ENCODE results near the gene OR5L2. TPM values are rescaled to one million over a fixed set of nuclear protein-coding genes. Genes with fewer than 3 reads are reported as not detected.
"Not testable (repeated sequence)": the region's sequence is repeated elsewhere in the genome, so short reads cannot be mapped to it uniquely, and the experiment has no call there.

The OR5L2 gene
- total RNA-seq, 4 donors from 2014 or later = not detected

GRCh38 chr11:55852141-55852540 is 25.1 kb downstream of the OR5L2 start:
- TF ChIP-seq EP300 (IDR thresholded peaks at IDR 0.05) (no peak), POLR2A (IDR thresholded peaks at IDR 0.05; ENCODE audit: low read depth) (no peak), POLR2AphosphoS5 (IDR thresholded peaks at IDR 0.05) (no peak), CTCF (IDR thresholded peaks at IDR 0.05) (no peak)
- DNase-seq (ENCODE audit: extremely low spot score) = no peak
- no peaks in the 10 kb centered on the region for H3K4me1 ChIP-seq
- H3K36me3 ChIP-seq = no peaks in the 10 kb centered on the region
- intact Hi-C loops (cut with DNase I) = no loop called here
- 75% methylated on average over 1 of the region's 1 CpG for WGBS
- H3K4me3 ChIP-seq = no peak overlapping the region
- no peak overlapping the region for H3K27ac ChIP-seq (replicated peaks in 1 of 4)
- H3K9me3 ChIP-seq = no peaks in the 10 kb centered on the region
- peaks cover 0 to 4% (median 0%) of the 10 kb centered on the region in 4 donors for H3K27me3 ChIP-seq

DNA sequence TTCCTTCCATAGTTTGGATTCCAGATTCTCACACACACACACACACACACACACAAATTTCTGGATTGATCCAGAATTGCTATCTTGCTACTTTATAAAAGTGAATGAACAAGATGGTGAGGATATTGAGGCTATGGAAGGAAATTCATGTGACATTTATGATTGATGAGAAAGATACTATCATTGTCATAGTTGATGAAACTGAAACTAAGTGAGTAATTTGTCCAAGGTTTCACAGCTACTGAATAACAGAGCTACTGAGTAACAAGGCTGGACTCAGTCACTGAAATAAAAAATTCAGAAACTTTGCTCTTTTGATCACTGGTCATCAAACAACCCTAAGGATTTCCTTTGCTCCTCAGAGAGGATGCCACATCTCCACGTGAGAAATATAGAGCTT is 27.7 kb downstream of the OR5L2 start:
- no peak overlapping the region for H3K27ac ChIP-seq (replicated peaks in 1 of 4)
- WGBS = 0% methylated on average over 1 of the region's 1 CpG
- H3K36me3 ChIP-seq = no peaks in the 10 kb centered on the region
- intact Hi-C loops (cut with DNase I) = no loop called here
- DNase-seq (ENCODE audit: extremely low spot score) = no peak
- TF ChIP-seq EP300 (IDR thresholded peaks at IDR 0.05) = no peak
- no peak for TF ChIP-seq POLR2AphosphoS5 (IDR thresholded peaks at IDR 0.05)
- TF ChIP-seq CTCF (IDR thresholded peaks at IDR 0.05) = no peak
- no peak for TF ChIP-seq POLR2A (IDR thresholded peaks at IDR 0.05; ENCODE audit: low read depth)
- H3K9me3 ChIP-seq = no peaks in the 10 kb centered on the region
- no peak overlapping the region for H3K4me3 ChIP-seq
- peaks cover 0 to 4% (median 0%) of the 10 kb centered on the region in 4 donors for H3K27me3 ChIP-seq
- H3K4me1 ChIP-seq = no peaks in the 10 kb centered on the region

DNA sequence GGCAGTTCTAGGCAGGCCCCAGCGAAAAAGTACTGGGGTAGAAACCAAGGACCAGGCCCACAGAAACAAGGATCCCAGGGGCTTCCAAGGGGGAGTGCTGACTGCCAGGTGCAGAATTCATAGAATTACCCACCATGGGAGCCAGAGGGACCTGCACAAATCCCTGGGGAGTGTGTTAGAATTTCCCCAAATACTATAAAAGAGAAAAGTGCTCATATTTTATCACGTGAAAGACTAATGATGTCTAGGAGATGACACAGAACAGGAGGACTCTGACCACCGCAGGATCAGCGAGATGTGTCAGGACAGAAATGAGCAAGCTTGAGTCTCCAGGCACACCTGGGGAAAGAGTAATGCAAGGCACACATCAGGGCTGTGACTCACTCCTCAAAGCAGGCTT is 40.3 kb downstream of the OR5L2 start:
- H3K4me3 ChIP-seq; intact Hi-C loops (cut with DNase I); DNase-seq (ENCODE audit: extremely low spot score); H3K4me1 ChIP-seq; H3K9me3 ChIP-seq; H3K27me3 ChIP-seq; H3K36me3 ChIP-seq; H3K27ac ChIP-seq (replicated peaks in 1 of 4): not testable (repeated sequence)
- WGBS = 83% methylated on average over 4 of the region's 4 CpGs

- 12% methylated on average over 9 of the region's 33 CpGs for WGBS
Measured at GRCh38 chr11:55872731-55873130, 45.7 kb downstream of the OR5L2 start.

DNA sequence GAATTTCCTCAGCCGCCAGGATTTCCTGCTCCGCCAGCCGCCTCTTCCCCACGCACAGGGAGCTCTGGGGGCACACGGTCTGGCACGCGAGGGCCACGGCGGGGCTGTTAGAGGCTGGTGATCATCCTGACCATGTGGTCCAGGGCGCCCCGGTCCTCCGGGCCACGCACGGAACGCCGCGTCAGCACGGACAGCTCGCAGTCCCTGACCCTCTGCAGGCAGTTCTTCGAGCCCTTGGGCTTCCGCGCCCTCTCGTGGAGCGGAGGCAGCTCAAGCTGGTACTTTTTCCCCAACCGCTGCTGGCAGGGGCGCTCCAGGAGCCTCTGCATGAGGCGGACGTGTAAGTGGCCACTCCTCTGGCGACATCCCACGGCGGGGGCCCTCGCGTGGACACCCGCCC is 46.1 kb downstream of the OR5L2 start:
- H3K27ac ChIP-seq (replicated peaks in 1 of 4); intact Hi-C loops (cut with DNase I); DNase-seq (ENCODE audit: extremely low spot score); H3K9me3 ChIP-seq; H3K36me3 ChIP-seq; H3K4me1 ChIP-seq: not testable (repeated sequence)
- H3K4me3 ChIP-seq = peak overlapping the region in 3 of 4 donors; percentile 12 to 23 (median 14)
- no CpG with 5 or more reads among the region's 34 CpGs for WGBS
- H3K27me3 ChIP-seq = peaks cover 0 to 21% (median 0%) of the 10 kb centered on the region in 4 donors

More at GRCh38 chr11:55872731-55873130, 45.7 kb downstream of the OR5L2 start:
- DNase-seq (ENCODE audit: extremely low spot score); H3K36me3 ChIP-seq; H3K27ac ChIP-seq (replicated peaks in 1 of 4); intact Hi-C loops (cut with DNase I); H3K9me3 ChIP-seq; H3K4me1 ChIP-seq: not testable (repeated sequence)
- Histone ChIP-seq H3K4me3 (peak overlapping the region in 3 of 4 donors; percentile 12 to 23 (median 14)), H3K27me3 (peaks cover 0 to 21% (median 0%) of the 10 kb centered on the region in 4 donors)

Small RNA genes lying within 50 kb of the gene (small RNA-seq; reads per million reads assigned to genes)
- 0 reads per million in 3 donors for gene AC036111.3

Other genes with a start within 250 kb of the OR5L2 start
- not detected for gene OR4C11, start 219.6 kb upstream of the OR5L2 start, total RNA-seq
- gene OR4P4, start 192.1 kb upstream of the OR5L2 start, total RNA-seq = not detected
- not detected for gene OR4S2, start 178.9 kb upstream of the OR5L2 start, total RNA-seq
- not detected for gene OR4C6, start 165.0 kb upstream of the OR5L2 start, total RNA-seq
- gene OR5D13, start 53.8 kb upstream of the OR5L2 start, total RNA-seq = not detected
- gene OR5D14, start 31.7 kb upstream of the OR5L2 start, total RNA-seq = not detected
- gene OR5L1, start 15.9 kb upstream of the OR5L2 start, total RNA-seq = not detected
- not detected for gene OR5D18, start 7.6 kb upstream of the OR5L2 start, total RNA-seq
- not detected for gene OR5D16, start 11.5 kb downstream of the OR5L2 start, total RNA-seq
- not detected for gene TRIM51, start 56.1 kb downstream of the OR5L2 start, total RNA-seq
- not detected for gene OR5W2, start 87.4 kb downstream of the OR5L2 start, total RNA-seq
- gene OR5I1, start 109.2 kb downstream of the OR5L2 start, total RNA-seq = not detected
- not detected for gene OR10AG1, start 142.7 kb downstream of the OR5L2 start, total RNA-seq
- gene OR5F1, start 167.4 kb downstream of the OR5L2 start, total RNA-seq = not detected
- gene OR5AS1, start 200.4 kb downstream of the OR5L2 start, total RNA-seq = not detected

Measured in esophagus muscularis mucosa (tissue), 4 donors.